Esophagus squamous epithelium (tissue), 5 donors: ENCODE results near the gene TSPAN4. TPM values are rescaled to one million over a fixed set of nuclear protein-coding genes. Genes with fewer than 3 reads are reported as not detected.

Source experiments
- DNase-seq: peaks from one replicate; lab custom pipeline; 2025; lab: John Stamatoyannopoulos, UW
- H3K27ac ChIP-seq, 4 donors: fragments of 200-600 bp; sonication (generic); one replicate each; pipeline ENCODE4 v1.5.1; 2016 to 2019; ENCODE audit warnings: mild to moderate bottlenecking in 1 of 4
- H3K27me3 ChIP-seq, 4 donors: fragments of 200-600 bp; sonication (generic); 1 replicate in 3 of 4; 2 replicates in 1 of 4; pipeline versions ENCODE4 v1.5.1 to v1.6.0; 2017 to 2021; ENCODE audit warnings: antibody characterized with exemption in 1 of 4
- H3K36me3 ChIP-seq, 3 donors: fragments of 200-600 bp; sonication (generic); one replicate each; pipeline ENCODE4 v1.5.1; 2016 to 2019
- H3K4me1 ChIP-seq, 3 donors: fragments of 200-600 bp; sonication (generic); one replicate each; pipeline ENCODE4 v1.5.1; 2017 to 2019
- H3K4me3 ChIP-seq, 4 donors: fragments of 200-600 bp; sonication (generic); 1 replicate in 3 of 4; 2 replicates in 1 of 4; pipeline ENCODE4 v1.5.1; 2016 to 2019; ENCODE audit warnings: mild to moderate bottlenecking in 2 of 4, moderate library complexity in 1 of 4
- H3K9me3 ChIP-seq, 3 donors: fragments of 200-600 bp; sonication (generic); one replicate each; pipeline ENCODE4 v1.5.1; 2016 to 2019
- POLR2A ChIP-seq, 4 donors: fragments of 450-650 bp; IDR thresholded peaks; one replicate each; pipeline ENCODE4 v1.6.1; 2017; ENCODE audit warnings: antibody characterized with exemption in 4 of 4, mild to moderate bottlenecking in 4 of 4, moderate library complexity in 3 of 4
- WGBS, 2 donors: methylation state at CpG; one replicate each; pipeline ENCODE4 v1.1.5; 2018; 5-methylcytosine and 5-hydroxymethylcytosine counted together
- intact Hi-C: fragments of 100-400 bp; cut with DNase I; formaldehyde crosslinking; loops from one replicate; pipeline ENCODE4 v1.15.0; 2022
- total RNA-seq, 4 donors: library from RNA; depleted of rRNA; stranded (reverse); fragments of >200 nt; gene quantifications; one replicate each; pipeline ENCODE4 v1.1.0, GENCODE V29; 2016
- TF ChIP-seq, protein P1 (sequence below), 6 experiments: fragments of 450-650 bp in 4 of 6; fragments of 200-600 bp in 2 of 6; sonication (generic) in 2 of 6; IDR thresholded peaks; one replicate each; pipeline ENCODE4 v1.5.1; 2016 to 2019; ENCODE audit warnings: antibody characterized with exemption in 6 of 6, mild to moderate bottlenecking in 4 of 6, moderate library complexity in 4 of 6
- donor health status: DM: yes; HTN: yes; CAD: no.

The TSPAN4 gene
- total RNA-seq, 4 donors from 2014 or later = 6.8 to 59.7 (median 19.0) TPM

DNA sequence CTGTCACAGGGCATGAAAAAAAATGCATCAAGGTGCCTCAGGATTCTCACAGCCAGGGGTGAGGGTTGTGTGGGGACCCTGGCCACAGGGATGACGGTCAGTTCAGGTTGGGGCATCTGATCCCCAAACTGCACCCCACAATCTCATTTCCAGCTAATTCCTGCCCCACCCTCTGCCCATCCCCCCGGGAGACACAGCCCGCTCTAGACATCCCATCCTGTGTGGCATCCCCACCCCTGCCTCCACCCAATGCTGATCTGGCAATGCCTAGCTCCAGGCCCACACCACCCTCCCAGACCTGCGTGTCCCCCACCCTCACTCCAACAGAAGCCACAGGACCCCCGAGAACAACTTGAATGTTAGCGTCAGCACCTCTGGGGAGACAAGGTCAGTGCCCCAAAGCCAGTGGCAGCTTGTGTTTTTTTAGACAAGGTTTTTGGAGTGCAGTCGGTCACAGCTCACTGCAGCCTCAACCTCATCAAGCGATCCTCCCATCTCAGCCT, 25.3 kb downstream of the TSPAN4 start:
- 75 to 86% methylated on average over 4 of the region's 8 CpGs for whole genome bisulfite sequencing, 2 donors
- H3K4me3 ChIP-seq = no peak overlapping the region
- DNase-seq = no peak
- intact Hi-C loops = no loop called here
- H3K9me3 ChIP-seq = no peaks in the 10 kb centered on the region
- TF ChIP-seq, protein P1, sequence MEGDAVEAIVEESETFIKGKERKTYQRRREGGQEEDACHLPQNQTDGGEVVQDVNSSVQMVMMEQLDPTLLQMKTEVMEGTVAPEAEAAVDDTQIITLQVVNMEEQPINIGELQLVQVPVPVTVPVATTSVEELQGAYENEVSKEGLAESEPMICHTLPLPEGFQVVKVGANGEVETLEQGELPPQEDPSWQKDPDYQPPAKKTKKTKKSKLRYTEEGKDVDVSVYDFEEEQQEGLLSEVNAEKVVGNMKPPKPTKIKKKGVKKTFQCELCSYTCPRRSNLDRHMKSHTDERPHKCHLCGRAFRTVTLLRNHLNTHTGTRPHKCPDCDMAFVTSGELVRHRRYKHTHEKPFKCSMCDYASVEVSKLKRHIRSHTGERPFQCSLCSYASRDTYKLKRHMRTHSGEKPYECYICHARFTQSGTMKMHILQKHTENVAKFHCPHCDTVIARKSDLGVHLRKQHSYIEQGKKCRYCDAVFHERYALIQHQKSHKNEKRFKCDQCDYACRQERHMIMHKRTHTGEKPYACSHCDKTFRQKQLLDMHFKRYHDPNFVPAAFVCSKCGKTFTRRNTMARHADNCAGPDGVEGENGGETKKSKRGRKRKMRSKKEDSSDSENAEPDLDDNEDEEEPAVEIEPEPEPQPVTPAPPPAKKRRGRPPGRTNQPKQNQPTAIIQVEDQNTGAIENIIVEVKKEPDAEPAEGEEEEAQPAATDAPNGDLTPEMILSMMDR (IDR thresholded peaks at IDR 0.05) = no peak
- no peak for TF ChIP-seq POLR2A (IDR thresholded peaks at IDR 0.05)
- no peaks in the 10 kb centered on the region for H3K27me3 ChIP-seq
- no peak overlapping the region for H3K27ac ChIP-seq
- H3K4me1 ChIP-seq = no peaks in the 10 kb centered on the region
- H3K36me3 ChIP-seq = peaks cover 0 to 59% (median 2%) of the 10 kb centered on the region in 3 donors

GRCh38 chr11:868394-868793, 25.7 kb downstream of the TSPAN4 start:
- no peaks in the 10 kb centered on the region for H3K9me3 ChIP-seq
- no peak overlapping the region for H3K4me3 ChIP-seq
- no peak for DNase-seq
- no peak overlapping the region for H3K27ac ChIP-seq
- 85% methylated on average over 8 to 9 of the region's 17 CpGs for WGBS, 2 donors
- no peaks in the 10 kb centered on the region for H3K4me1 ChIP-seq
- peaks cover 0 to 54% (median 0%) of the 10 kb centered on the region in 3 donors for H3K36me3 ChIP-seq
- no peaks in the 10 kb centered on the region for H3K27me3 ChIP-seq
- TF ChIP-seq POLR2A (IDR thresholded peaks at IDR 0.05) = no peak
- TF ChIP-seq, protein P1 (IDR thresholded peaks at IDR 0.05) = no peak
- intact Hi-C loops = no loop called here

GRCh38 chr11:868802-869201, 26.1 kb downstream of the TSPAN4 start:
- H3K27ac ChIP-seq = no peak overlapping the region
- no peak for DNase-seq
- TF ChIP-seq POLR2A (IDR thresholded peaks at IDR 0.05) = no peak
- TF ChIP-seq, protein P1 (IDR thresholded peaks at IDR 0.05) = no peak
- no peaks in the 10 kb centered on the region for H3K4me1 ChIP-seq
- intact Hi-C loops = no loop called here
- WGBS, 2 donors = 80% methylated on average over 3 of the region's 12 CpGs; no CpG with 5 or more reads in 1 of the 2 donors
- no peaks in the 10 kb centered on the region for H3K9me3 ChIP-seq
- H3K27me3 ChIP-seq = no peaks in the 10 kb centered on the region
- H3K4me3 ChIP-seq = no peak overlapping the region
- peaks cover 0 to 50% (median 0%) of the 10 kb centered on the region in 3 donors for H3K36me3 ChIP-seq

DNA sequence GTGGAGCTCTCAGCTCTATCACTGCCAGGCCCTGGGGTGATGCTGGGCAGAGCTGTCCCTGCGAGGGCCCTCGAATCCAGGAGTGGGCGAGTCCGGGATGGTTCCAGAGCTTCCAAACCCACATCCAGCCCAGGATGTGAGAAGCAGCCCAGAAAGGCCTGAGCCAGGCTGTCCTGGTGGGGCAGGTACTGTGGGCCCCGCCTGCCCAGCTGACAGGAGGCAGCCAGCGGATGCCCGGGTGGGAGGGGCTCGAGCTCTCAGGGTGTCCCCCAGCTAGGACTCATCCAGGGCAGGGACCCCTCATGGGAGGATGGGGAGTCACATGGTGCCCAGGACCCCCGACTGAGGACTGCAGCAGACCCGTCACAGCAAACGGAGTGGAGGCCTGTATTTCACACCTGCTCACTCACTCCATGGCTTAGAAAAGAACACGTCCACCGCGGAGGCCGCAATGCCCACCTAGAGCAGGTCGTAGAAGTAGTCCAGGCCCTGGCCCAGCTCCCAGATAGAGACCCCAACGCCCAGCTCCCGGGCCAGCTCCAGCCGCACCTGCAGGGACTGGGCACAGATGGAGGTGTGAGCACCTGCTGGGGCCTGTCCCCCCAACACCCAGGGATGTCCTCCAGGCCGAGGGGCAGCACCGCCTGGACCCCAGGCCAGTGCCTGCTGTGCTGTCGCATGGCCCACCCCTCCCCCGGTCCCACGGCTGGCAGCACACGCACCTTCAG, 26.9 kb downstream of the TSPAN4 start:
- intact Hi-C loops = no loop called here
- H3K27me3 ChIP-seq = no peaks in the 10 kb centered on the region
- WGBS, 2 donors = 78% methylated on average over 11 of the region's 25 CpGs; no CpG with 5 or more reads in 1 of the 2 donors
- no peak overlapping the region for H3K4me3 ChIP-seq
- peaks cover 0 to 46% (median 0%) of the 10 kb centered on the region in 3 donors for H3K36me3 ChIP-seq
- no peak for TF ChIP-seq POLR2A (IDR thresholded peaks at IDR 0.05)
- TF ChIP-seq, protein P1 (IDR thresholded peaks at IDR 0.05) = no peak
- H3K9me3 ChIP-seq = no peaks in the 10 kb centered on the region
- DNase-seq = no peak
- no peaks in the 10 kb centered on the region for H3K4me1 ChIP-seq
- no peak overlapping the region for H3K27ac ChIP-seq

DNA sequence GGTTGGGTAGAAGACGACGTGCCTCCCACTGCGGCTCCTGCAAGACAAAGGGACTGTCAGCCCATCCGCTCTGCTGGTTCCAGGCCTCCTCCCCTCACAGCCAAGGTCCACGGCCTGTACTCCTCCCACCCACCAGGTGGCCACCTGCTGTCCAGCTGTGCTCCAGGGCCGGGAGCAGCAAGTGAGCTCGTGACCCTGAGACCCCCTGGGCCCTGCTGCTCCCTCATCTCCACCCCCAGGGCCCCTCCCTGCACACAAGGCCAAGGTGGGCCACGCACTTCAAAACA, 27.4 kb downstream of the TSPAN4 start:
- 69% methylated on average over 3 of the region's 8 CpGs; no CpG with 5 or more reads in 1 of the 2 donors for WGBS, 2 donors
- no peak overlapping the region for H3K4me3 ChIP-seq
- no peaks in the 10 kb centered on the region for H3K9me3 ChIP-seq
- no peaks in the 10 kb centered on the region for H3K4me1 ChIP-seq
- no peak overlapping the region for H3K27ac ChIP-seq
- H3K27me3 ChIP-seq = no peaks in the 10 kb centered on the region
- no peak for TF ChIP-seq POLR2A (IDR thresholded peaks at IDR 0.05)
- TF ChIP-seq, protein P1 (IDR thresholded peaks at IDR 0.05) = no peak
- peaks cover 0 to 46% (median 0%) of the 10 kb centered on the region in 3 donors for H3K36me3 ChIP-seq
- DNase-seq = no peak
- intact Hi-C loops = no loop called here
